GM18498 (cell line): Measurements from ENCODE around the gene CELF2.

Experiments
- ATAC-seq: cut with Tn5 transposase; IDR thresholded peaks from one replicate; pipeline ENCODE4 v1.9.1; 2021; ENCODE audit warnings: mild to moderate bottlenecking, moderate library complexity; ENCODE audit not compliant: unreplicated experiment

CELF2 gene

GRCh38 chr10:11262494-11263345 lies 245.0 kb downstream of the CELF2 start:
- no peak for ATAC-seq

GRCh38 chr10:11263767-11264166 lies 246.1 kb downstream of the CELF2 start:
- ATAC-seq: no peak

- no peak for ATAC-seq
Measured at GRCh38 chr10:11264296-11265048, 246.8 kb downstream of the CELF2 start.

DNA sequence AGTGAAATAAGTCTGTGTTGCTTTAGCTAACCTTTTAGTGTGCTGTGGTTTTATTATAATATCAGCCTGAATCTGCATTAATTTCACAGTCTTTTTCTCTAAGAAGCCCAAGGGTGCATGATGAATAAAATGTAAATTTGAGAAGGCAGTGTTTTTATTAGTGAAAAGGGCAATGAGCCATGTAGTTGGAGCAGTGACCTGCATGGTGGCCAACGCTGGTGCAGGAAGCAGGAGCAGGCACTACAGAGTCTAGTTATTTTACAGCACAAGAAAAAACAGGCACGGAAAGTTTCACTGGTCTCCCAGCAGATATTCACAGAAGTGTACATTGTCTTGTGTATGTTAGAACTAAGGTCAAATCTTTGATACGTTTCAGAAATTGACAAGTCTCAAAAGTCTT lies 247.8 kb downstream of the CELF2 start:
- no peak for ATAC-seq

DNA sequence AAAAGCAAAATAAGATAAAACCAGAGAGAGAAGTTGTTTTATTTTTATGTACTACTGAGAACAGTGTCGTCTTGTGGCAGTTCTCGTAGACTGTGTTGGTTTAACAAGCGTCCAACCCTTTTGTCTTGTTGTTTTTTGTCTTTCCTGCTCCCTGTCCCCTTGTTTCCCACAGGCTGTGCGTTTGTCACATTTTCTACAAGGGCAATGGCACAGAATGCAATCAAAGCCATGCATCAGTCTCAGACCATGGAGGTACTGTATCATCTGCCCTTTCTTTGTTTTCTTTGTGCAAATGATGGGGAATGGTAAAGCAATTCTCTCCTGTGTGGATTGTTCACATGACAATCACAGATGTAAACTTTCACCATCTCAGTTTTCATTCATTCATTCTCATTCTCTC lies 248.8 kb downstream of the CELF2 start:
- no peak for ATAC-seq

- peak; percentile 41 for ATAC-seq
Measured at GRCh38 chr10:11270135-11270857, 252.6 kb downstream of the CELF2 start.

DNA sequence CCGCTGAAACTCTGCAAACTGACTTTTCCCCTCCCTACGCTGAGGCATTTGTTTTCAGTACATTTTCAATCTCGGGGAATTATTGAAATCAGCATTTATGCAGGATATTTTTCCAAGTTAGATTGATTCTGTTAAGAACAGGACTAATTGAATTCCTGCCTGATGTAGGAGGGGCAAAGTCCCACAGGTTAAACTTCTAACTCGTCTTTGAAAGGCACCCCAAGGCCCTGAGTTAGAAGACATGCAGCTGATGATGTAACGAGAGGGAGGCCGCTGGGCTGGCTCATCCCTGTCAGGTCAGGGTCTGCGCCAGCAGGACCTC lies 253.1 kb downstream of the CELF2 start:
- no peak for ATAC-seq

DNA sequence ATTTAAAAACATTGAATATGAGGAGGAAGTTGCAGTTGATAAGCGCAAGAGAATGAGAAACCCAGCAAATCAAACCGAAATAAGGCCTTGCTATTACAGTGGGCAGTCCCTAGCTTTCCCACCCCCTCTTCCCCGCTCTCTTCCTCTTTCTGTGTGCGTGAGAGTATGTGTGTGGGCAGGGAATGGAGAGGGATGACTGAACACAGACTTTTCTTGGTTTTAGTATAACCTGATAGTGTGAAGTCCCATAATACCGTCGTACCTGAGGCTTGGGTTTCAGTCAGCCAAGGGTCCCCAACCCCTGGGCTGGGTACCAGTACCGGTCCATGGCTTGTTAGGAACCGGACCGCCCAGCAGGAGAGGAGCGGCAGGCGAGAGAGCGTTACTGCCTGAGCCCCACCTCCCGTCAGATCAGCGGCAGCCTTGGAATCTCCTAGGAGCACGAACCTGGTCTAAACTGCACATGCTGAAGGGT lies 255.3 kb downstream of the CELF2 start:
- peak; percentile 64 for ATAC-seq

DNA sequence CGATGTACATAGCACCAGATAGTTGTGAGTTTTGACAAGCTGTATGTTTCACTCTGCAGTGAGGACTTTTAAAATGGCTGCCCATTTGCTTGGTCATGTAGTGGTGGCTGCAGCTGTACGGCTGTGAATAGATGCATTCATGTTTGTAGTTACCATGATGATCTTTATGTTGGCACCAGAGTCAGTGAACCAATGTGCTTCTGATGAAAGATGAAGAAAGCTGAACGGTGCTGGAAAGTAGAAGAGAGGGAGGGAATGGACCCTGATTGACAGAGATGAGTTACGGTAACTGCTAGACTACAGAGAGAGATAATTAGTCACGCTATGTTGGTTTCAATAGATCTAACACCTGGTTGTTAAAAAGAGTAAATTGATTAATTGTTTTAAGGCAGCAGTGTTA lies 256.8 kb downstream of the CELF2 start:
- ATAC-seq: no peak

GRCh38 chr10:11275651-11276050 lies 258.0 kb downstream of the CELF2 start:
- no peak for ATAC-seq

- ATAC-seq: no peak
Measured at GRCh38 chr10:11276449-11276990, 258.8 kb downstream of the CELF2 start.

GRCh38 chr10:11279314-11279713 lies 261.6 kb downstream of the CELF2 start:
- ATAC-seq: no peak

DNA sequence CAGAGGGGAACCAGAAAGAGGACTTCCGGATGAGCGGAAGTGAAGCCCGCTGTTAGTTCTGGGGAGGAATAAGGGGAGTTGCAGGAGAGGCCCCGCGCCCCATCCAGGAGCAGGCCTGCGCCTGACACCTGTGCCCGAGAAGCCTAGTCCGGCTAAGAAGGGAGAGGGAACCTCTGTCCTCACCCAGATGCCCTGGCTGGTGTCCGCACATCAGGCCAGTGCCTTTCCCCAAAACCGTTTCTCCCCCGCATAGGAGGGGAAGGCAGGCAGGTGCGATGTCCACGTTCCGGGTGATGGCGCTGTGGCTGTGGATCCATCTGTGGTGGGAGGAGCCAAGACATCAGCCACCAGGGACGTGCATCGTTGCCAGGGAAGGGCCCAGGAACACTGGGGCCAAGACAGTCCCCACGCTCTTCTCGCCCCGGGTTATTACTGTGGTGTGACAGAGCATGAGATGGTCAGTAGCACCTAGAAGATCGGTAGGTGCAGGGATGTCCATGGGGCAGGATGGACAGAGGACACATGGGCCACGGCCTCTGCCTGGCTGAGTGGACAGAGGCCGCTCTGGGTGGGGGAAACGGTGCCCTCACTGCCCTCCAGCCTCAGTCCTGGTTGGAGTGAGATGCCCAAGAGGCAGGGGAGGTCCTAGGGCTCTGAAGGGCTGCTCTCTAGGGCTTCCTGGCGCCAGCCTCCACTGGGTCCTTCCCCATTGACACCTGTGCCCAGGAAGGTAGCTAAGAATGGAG lies 262.7 kb downstream of the CELF2 start:
- ATAC-seq: no peak

DNA sequence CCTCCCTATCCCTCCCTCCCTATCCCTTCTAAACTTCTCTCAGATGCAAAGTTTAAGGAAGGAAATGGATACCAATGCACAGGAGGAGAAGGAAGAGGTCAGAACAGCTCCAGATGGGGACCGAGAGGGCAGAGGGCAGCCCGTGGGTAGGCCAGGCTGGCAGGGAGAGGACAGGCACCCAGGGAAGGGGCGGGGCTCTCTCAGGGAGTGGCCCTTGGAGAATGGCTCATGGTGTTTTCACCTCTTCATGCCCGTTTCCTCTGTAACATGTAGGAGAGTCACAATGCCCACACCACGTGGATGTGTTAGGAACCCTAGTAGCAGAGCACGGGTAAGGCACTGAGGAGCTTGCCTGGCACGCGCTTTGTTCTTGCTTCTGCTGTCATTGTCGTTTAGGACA lies 264.5 kb downstream of the CELF2 start:
- no peak for ATAC-seq

DNA sequence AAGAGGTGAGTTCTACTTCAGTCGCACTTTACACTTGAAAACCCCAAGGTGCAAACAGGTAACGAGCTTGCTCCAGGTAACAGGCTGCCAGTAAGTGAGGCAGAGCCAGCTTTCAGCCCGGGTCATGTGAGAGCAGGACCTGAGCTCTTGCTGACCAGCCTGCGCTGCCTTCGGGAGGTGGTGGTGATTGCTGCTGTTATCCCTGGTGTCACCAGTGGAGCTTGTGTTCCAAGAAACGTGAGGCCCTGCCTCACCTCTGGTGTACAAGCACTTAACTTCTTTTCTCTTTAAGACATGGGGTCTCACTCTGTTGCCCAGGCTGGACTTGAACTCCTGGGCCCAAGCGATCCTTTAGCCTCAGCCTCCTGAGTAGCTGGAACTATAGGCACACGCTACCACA lies 265.0 kb downstream of the CELF2 start:
- ATAC-seq: no peak

DNA sequence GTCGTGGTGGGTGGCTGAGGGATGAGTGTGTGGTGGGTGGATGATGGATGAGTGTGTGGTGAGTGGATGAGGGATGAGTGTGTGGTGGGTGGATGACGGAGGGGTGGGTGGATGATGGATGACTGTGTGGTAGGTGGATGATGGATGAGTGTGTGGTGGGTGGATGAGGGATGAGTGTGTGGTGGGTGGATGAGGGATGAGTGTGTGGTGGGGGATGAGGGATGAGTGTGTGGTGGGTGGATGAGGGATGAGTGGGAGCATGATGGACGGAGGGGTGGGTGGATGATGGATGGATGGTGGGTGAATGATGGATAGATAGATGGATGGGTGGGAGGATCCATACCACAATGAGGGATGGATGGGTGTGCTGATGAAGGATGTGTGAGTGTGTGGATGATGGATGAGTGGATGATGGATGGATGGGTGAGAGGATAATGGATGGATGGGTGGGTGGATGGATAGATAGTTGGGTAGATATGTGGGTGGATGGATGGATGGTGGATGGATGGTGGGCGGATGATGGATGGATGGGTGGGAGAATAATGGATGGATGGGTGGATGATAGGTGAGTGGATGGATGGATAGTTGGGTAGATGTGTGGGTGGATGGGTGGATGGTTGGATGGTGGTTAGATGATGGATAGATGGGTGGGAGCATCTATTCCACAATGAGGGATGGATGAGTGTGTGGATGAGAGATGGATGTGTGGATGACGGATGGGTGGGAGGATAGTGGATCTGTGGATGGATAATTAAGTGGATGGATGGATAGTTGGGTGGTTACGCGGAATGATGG lies 266.8 kb downstream of the CELF2 start:
- ATAC-seq: no peak

DNA sequence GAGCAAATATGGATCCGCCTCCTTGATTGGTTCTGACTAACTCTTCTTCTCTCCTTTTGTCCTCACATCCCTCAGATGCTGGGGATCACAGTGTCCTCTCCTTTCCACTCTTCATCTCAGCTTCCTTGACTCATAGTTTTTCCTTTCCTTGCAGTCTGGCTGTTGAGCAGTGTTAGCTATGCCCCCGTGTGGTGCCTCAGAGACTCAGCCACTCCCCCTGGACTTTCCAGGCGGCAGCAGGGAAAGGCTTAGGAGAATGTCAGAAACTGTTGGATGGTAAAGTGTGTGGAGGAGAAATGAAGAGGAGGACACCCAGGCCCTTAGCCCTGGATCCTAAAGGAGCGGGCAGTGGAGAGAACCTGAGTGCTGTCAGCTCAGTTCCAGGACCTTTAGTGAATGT lies 267.5 kb downstream of the CELF2 start:
- ATAC-seq: no peak

GRCh38 chr10:11286261-11286852 lies 268.7 kb downstream of the CELF2 start:
- ATAC-seq: peak; percentile 89

GRCh38 chr10:11288302-11288701 lies 270.6 kb downstream of the CELF2 start:
- ATAC-seq: no peak
